Adipocyte (in vitro differentiated cells): Measurements from ENCODE around the gene PLCG1.

Experiments
- DNase-seq: peaks from one replicate; pipeline ENCODE4 v3.0.0-alpha.2; 2015; ENCODE audit warnings: low read depth
- H3K27me3 ChIP-seq: replicated peaks from 2 replicates; pipeline ENCODE4 v1.7.0; 2013; ENCODE audit warnings: mild to moderate bottlenecking, low read length, moderate library complexity; ENCODE audit not compliant: control insufficient read depth, insufficient read depth
- H3K36me3 ChIP-seq: 2 replicates; pipeline ENCODE4 v1.7.0; 2013; ENCODE audit warnings: low read length, mild to moderate bottlenecking, moderate library complexity; ENCODE audit not compliant: control insufficient read depth, insufficient read depth, severe bottlenecking
- H3K4me1 ChIP-seq: 2 replicates; pipeline ENCODE4 v1.7.0; 2013; ENCODE audit warnings: mild to moderate bottlenecking, low read length, moderate library complexity; ENCODE audit not compliant: control insufficient read depth, insufficient read depth
- H3K4me3 ChIP-seq: 2 replicates; pipeline ENCODE4 v1.7.0; 2013; ENCODE audit warnings: mild to moderate bottlenecking, low read length, moderate library complexity
- H3K9ac ChIP-seq: 2 replicates; pipeline ENCODE4 v1.7.0; 2013; ENCODE audit warnings: mild to moderate bottlenecking, low read length, moderate library complexity
- H3K9me3 ChIP-seq: 2 replicates; pipeline ENCODE4 v1.7.0; 2013; ENCODE audit warnings: mild to moderate bottlenecking, low read length, moderate library complexity; ENCODE audit not compliant: control insufficient read depth

PLCG1 gene

DNA sequence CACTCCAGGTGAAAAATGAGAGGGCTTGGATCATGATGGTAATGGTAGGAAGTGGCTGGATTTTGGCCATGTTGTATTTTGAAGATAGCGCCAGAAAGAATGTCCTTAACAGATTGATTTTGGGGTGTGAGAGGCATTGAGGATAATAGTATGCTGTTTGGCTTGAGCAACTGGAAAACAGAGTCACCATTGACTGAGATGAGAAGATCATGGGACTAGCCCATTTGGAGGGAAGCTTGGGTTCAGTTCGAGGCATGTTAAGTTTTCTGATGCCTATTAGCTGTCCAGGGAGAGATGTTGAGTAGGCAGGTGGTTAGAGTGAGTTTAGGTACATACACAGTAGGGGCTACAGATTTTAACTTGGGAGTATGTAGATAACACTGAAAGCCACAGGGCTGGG is 23.3 kb downstream of the PLCG1 start:
- DNase-seq: no peak
- no peaks in the 10 kb centered on the region for H3K27me3 ChIP-seq
- H3K36me3 ChIP-seq: peaks cover 45% of the 10 kb centered on the region
- no peak overlapping the region for H3K4me3 ChIP-seq
- no peak overlapping the region for H3K9ac ChIP-seq
- H3K9me3 ChIP-seq: no peaks in the 10 kb centered on the region
- H3K4me1 ChIP-seq: no peaks in the 10 kb centered on the region

DNA sequence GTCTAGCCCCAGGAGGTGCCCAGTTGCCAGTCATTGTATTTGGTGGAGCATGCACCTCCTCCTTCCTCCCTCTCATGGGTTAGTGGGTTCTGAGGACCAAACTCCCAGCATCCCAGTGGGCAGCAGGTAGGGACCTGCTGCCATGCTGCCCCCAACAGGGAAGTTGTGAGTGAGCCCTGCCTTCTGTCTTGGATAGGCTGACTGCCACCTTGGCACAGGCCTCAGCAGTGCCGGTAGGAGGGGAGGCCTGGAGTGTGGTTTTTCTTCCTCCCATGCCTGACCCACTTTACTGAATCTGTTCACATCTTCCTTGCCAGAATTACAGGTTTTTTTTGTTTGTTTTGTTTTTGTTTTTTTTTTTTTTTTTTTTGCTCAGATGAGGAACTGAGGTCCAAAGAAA is 24.5 kb downstream of the PLCG1 start:
- H3K36me3 ChIP-seq: peaks cover 57% of the 10 kb centered on the region

DNA sequence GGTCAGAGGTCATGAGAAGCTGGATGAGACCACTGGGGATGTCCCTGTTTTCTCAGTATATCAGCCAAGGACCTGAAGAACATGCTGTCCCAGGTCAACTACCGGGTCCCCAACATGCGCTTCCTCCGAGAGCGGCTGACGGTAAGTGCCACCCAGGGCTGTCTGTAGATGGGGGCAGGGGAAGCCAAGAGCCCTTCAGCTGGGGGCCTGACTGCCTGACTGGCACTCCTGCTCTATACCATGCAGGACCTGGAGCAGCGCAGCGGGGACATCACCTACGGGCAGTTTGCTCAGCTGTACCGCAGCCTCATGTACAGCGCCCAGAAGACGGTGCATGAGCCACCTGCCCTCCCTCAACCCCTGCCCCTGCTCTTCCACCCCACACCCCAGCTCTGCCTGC is 25.1 kb downstream of the PLCG1 start:
- Histone ChIP-seq H3K4me3 (no peak overlapping the region), H3K9me3 (no peaks in the 10 kb centered on the region), H3K4me1 (no peaks in the 10 kb centered on the region), H3K27me3 (no peaks in the 10 kb centered on the region), H3K36me3 (peaks cover 62% of the 10 kb centered on the region), H3K9ac (no peak overlapping the region)
- DNase-seq: no peak

More for the DNA sequence above, 24.5 kb downstream of the PLCG1 start:
- no peak overlapping the region for H3K4me3 ChIP-seq
- DNase-seq: no peak
- H3K9ac ChIP-seq: no peak overlapping the region
- H3K27me3 ChIP-seq: no peaks in the 10 kb centered on the region
- H3K4me1 ChIP-seq: no peaks in the 10 kb centered on the region
- H3K9me3 ChIP-seq: no peaks in the 10 kb centered on the region

DNA sequence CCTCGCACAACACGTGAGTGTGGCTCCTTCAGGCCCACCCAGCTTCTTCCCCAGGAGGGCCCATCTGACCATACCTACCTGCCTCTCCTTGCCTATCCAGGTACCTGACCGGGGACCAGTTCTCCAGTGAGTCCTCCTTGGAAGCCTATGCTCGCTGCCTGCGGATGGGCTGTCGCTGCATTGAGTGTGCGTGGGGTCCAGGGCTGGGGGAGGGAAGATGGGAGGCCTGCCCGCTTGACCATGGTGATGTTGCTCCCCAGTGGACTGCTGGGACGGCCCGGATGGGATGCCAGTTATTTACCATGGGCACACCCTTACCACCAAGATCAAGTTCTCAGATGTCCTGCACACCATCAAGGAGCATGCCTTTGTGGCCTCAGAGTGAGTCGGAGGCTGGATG is 26.5 kb downstream of the PLCG1 start:
- Histone ChIP-seq H3K9ac (no peak overlapping the region), H3K4me3 (no peak overlapping the region), H3K9me3 (no peaks in the 10 kb centered on the region), H3K27me3 (no peaks in the 10 kb centered on the region), H3K4me1 (no peaks in the 10 kb centered on the region), H3K36me3 (peaks cover 74% of the 10 kb centered on the region)
- DNase-seq: no peak

DNA sequence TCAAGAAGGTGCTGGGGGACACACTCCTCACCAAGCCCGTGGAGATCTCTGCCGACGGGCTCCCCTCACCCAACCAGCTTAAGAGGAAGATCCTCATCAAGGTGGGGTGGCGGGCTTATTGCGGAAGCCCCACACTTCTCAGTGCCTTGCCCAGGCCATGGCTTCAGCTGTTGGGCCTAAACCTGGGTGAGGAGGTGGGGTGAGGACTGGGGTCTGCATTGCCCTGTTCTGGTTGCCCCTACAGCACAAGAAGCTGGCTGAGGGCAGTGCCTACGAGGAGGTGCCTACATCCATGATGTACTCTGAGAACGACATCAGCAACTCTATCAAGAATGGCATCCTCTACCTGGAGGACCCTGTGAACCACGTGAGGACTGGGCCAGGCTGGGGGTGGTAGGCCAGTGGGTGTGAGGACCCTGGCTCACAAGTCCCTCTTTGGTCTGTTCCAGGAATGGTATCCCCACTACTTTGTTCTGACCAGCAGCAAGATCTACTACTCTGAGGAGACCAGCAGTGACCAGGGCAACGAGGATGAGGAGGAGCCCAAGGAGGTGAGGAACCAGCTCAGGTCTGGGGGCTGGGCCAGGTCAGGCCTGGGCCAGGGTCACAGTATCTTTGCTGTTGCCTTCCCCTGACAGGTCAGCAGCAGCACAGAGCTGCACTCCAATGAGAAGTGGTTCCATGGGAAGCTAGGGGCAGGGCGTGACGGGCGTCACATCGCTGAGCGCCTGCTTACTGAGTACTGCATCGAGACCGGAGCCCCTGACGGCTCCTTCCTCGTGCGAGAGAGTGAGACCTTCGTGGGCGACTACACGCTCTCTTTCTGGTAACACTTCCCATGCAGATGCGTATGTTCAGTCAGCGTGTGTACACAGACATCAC is 27.9 kb downstream of the PLCG1 start:
- Histone ChIP-seq H3K9ac (no peak overlapping the region), H3K4me3 (no peak overlapping the region), H3K9me3 (no peaks in the 10 kb centered on the region), H3K4me1 (no peaks in the 10 kb centered on the region), H3K27me3 (no peaks in the 10 kb centered on the region), H3K36me3 (peaks cover 81% of the 10 kb centered on the region)
- DNase-seq: no peak

DNA sequence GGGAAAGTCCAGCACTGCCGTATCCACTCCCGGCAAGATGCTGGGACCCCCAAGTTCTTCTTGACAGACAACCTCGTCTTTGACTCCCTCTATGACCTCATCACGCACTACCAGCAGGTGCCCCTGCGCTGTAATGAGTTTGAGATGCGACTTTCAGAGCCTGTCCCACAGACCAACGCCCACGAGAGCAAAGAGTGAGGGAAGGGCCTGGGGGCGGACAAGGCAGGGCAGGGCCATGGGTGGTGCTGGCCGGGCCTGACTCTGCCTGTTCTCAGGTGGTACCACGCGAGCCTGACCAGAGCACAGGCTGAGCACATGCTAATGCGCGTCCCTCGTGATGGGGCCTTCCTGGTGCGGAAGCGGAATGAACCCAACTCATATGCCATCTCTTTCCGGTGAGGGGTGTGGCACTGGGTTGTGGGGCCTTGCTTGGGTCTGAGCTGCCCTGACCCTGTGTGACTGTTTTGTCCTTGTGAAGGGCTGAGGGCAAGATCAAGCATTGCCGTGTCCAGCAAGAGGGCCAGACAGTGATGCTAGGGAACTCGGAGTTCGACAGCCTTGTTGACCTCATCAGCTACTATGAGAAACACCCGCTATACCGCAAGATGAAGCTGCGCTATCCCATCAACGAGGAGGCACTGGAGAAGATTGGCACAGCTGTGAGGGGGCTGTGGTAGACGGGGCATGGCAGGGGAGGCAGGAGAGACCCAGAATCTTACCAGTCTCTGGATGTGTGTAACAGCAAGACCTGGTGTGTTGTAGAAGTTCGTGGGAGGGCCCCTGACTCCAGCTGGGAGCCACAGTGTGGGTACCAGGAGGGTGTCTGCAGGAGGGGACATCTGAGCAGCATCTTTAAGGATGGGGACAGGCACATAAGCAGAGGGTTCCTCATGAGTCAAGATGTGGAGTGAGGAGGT is 29.1 kb downstream of the PLCG1 start:
- no peaks in the 10 kb centered on the region for H3K27me3 ChIP-seq
- peaks cover 82% of the 10 kb centered on the region for H3K36me3 ChIP-seq
- H3K4me3 ChIP-seq: no peak overlapping the region
- DNase-seq: no peak
- H3K9ac ChIP-seq: no peak overlapping the region
- H3K4me1 ChIP-seq: no peaks in the 10 kb centered on the region
- H3K9me3 ChIP-seq: no peaks in the 10 kb centered on the region

DNA sequence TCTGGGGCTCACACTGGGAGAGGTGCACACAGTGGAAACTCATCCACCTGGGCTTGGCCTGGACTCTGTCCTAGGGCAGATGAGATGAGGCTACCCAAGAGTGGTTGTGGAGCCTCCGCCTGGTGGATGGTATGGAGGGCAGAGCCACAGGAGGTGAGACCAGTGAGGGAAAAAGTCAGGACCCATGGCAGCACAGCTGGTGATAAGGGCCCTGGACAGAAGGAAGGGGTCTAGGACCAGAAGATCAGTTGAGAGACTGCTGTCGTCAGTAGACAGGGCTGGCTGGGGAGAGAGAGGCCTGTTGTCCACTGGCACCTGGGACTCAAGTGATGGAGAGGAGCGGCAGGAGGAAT is 29.8 kb downstream of the PLCG1 start:
- no peaks in the 10 kb centered on the region for H3K27me3 ChIP-seq
- H3K36me3 ChIP-seq: peaks cover 89% of the 10 kb centered on the region
- no peak overlapping the region for H3K4me3 ChIP-seq
- H3K9ac ChIP-seq: no peak overlapping the region
- peaks cover 6% of the 10 kb centered on the region for H3K4me1 ChIP-seq
- H3K9me3 ChIP-seq: no peaks in the 10 kb centered on the region
- no peak for DNase-seq

DNA sequence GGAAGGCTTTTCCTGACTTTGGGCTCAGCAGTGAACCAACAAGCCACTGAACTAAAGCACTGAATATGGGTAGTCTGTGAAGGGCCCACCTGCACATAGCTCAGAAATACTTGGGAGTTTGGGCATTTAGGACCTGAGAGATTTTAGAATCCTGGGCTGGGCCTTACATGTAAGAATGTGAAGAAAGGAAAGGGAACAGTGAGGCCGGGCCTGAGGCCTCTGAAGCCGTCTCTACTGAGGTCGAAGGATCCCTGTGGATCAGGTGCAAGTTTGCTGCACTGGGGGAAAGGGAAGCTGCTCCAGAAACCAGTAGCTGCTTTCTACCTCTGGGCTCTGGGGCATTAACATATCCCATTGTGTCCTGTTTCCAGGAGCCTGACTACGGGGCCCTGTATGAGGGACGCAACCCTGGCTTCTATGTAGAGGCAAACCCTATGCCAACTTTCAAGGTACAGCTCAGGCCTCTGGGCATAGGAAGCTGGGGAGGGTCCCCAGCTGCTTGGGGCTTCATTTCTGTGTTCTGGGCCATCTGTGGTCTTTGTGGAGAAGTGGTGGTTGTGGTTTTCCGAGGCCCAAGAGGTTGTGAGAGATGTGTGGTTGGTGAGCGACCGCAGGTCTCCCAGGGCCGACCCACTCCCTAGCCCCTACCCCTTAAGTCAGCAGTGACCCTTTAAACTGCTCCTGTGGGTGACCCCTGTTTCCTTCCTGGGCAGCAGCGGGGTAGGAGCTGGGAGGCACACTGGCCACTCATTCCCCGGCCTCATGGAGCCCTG is 30.3 kb downstream of the PLCG1 start:
- Histone ChIP-seq H3K36me3 (peaks cover 90% of the 10 kb centered on the region), H3K9ac (no peak overlapping the region), H3K4me1 (peaks cover 12% of the 10 kb centered on the region), H3K27me3 (no peaks in the 10 kb centered on the region), H3K9me3 (no peaks in the 10 kb centered on the region), H3K4me3 (no peak overlapping the region)
- DNase-seq: no peak

DNA sequence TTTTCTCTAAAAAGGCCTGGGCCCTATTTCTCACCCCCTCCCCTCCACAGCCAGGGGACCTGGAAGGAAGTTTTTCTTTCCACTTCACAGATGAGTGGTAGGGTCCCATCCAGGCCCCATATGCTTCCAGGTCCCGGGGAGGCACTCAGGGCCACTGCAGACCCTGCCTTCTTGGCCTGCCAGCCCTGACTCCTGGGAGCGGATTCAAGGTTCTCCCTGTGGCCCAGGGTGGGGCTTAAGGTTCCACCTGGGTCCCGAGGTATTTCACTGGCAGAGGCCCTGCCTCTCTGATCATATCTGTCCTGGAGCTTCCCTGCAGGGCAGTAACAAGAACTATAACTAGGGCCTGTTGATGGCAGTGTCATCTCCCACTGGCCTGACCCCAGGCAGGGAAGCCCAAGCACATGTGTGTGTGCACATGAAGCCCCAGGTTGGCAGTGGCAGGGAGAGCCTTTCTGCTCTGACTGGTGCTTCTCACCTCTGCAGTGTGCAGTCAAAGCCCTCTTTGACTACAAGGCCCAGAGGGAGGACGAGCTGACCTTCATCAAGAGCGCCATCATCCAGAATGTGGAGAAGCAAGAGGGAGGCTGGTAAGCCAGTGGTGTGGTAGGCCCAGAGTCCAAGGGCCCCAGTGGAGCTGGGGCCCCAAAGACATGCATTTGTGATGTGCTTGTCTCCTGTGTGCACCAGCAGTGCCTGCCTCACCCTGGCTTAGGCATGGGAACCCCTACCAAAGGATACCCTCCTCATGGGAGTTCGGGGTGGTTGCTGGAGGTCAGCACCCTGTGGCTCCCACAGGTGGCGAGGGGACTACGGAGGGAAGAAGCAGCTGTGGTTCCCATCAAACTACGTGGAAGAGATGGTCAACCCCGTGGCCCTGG is 31.2 kb downstream of the PLCG1 start:
- DNase-seq: no peak
- peaks cover 18% of the 10 kb centered on the region for H3K4me1 ChIP-seq
- peaks cover 86% of the 10 kb centered on the region for H3K36me3 ChIP-seq
- H3K9ac ChIP-seq: no peak overlapping the region
- H3K27me3 ChIP-seq: no peaks in the 10 kb centered on the region
- H3K4me3 ChIP-seq: no peak overlapping the region
- H3K9me3 ChIP-seq: no peaks in the 10 kb centered on the region

DNA sequence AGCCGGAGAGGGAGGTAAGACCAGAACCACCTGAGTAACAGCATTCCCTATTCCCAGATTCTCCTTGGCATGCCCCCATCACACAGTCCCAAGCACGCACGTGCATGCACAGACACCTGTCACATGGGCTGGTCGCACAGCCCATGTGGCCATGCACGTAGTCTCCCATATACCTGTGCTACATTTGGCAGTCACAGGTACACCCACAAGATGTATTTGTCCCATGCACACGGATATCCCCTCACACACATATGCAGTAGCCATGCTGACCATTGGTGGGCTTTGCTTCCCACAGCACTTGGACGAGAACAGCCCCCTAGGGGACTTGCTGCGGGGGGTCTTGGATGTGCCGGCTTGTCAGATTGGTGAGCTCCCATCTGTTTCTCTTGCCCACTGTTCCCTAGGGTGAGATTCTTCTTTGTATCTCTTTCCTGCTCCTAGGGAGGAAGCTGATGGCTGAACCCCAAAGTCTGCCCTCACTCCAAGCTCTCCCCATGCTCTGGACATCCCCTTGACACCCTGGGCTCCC is 31.9 kb downstream of the PLCG1 start:
- Histone ChIP-seq H3K9me3 (no peaks in the 10 kb centered on the region), H3K9ac (no peak overlapping the region), H3K4me1 (peaks cover 22% of the 10 kb centered on the region), H3K27me3 (no peaks in the 10 kb centered on the region), H3K36me3 (peaks cover 86% of the 10 kb centered on the region), H3K4me3 (no peak overlapping the region)
- no peak for DNase-seq
